ENCODE results near the gene MAML3. TPM values are rescaled to one million over a fixed set of nuclear protein-coding genes. Genes with fewer than 3 reads are reported as not detected.

The MAML3 gene
- total RNA-seq, 1 experiment from 2014 or later = not detected

- DNase-seq (ENCODE audit: low spot score) = no peak
- in situ Hi-C loops (cut with HindIII; ENCODE audit: low sequenced_read_pairs) = no loop called here
These were observed 356.7 kb downstream of the MAML3 start for GRCh38 chr4:139797287-139797686.

GRCh38 chr4:139795527-139796314 lies 358.3 kb downstream of the MAML3 start:
- in situ Hi-C loops (cut with HindIII; ENCODE audit: low sequenced_read_pairs) = no loop called here
- no peak for DNase-seq (ENCODE audit: low spot score)

DNA sequence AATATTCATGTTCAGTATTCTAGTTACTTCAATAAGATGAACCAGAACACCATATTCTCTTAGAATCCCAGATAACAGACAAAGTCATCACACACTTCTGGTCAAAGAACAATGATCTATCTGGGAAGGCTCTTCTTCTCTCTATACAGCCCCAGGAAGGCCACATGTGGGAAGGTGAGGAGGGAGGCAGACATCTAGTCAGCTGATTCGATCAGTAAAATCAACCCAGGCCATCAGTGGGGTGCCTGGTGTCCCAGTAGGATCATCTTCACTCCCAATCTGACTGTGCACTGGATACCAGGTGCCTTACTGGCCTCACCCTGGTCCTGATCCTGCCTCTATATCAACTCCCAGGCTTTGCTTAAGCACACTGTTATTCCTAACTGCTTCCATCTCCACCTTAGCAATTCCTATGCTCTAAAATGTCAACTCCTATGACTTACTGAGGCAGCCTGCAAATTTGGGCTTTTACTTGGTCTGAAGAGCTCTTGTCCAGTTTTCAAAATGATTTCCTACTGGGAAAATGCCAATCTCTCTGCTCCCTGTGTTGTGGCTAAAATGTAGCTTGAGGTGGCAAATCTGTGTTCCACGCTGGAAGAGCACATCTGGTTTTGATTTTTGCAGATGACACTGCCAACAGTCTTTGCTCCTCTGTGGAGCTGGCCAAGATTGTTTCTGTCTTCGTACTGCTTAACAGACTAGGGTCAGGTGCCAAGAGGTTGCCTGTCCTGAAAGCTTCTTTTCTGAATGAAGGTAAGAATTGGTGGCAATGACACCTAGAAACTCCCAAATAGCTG lies 359.6 kb downstream of the MAML3 start:
- in situ Hi-C loops (cut with HindIII; ENCODE audit: low sequenced_read_pairs) = no loop called here
- DNase-seq (ENCODE audit: low spot score) = no peak

DNA sequence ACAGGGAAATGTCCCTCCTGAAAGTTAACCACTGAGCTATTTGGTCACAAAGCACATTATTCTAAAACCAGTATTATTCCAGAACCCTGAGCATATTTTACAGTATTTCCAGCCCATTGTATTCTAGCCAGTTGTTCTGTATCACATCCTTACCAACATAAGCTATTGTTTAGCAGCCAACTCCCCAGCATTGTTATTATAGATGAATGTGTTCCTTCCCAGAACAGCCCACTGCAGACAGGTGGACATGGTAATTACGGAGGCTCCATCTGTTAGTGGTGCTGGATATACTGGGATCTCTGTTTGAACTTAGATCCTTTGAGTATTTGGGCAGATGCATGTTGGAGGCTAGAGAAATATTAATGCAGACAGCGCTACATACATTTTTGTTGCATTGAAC lies 362.3 kb downstream of the MAML3 start:
- peak; percentile 80 for DNase-seq (ENCODE audit: low spot score)
- in situ Hi-C loops (cut with HindIII; ENCODE audit: low sequenced_read_pairs) = no loop called here

- in situ Hi-C loops (cut with HindIII; ENCODE audit: low sequenced_read_pairs) = no loop called here
- DNase-seq (ENCODE audit: low spot score) = no peak
These were observed 363.7 kb downstream of the MAML3 start for GRCh38 chr4:139790291-139790690.

GRCh38 chr4:139789096-139789654 lies 364.8 kb downstream of the MAML3 start:
- in situ Hi-C loops (cut with HindIII; ENCODE audit: low sequenced_read_pairs) = no loop called here
- DNase-seq (ENCODE audit: low spot score) = no peak

DNA sequence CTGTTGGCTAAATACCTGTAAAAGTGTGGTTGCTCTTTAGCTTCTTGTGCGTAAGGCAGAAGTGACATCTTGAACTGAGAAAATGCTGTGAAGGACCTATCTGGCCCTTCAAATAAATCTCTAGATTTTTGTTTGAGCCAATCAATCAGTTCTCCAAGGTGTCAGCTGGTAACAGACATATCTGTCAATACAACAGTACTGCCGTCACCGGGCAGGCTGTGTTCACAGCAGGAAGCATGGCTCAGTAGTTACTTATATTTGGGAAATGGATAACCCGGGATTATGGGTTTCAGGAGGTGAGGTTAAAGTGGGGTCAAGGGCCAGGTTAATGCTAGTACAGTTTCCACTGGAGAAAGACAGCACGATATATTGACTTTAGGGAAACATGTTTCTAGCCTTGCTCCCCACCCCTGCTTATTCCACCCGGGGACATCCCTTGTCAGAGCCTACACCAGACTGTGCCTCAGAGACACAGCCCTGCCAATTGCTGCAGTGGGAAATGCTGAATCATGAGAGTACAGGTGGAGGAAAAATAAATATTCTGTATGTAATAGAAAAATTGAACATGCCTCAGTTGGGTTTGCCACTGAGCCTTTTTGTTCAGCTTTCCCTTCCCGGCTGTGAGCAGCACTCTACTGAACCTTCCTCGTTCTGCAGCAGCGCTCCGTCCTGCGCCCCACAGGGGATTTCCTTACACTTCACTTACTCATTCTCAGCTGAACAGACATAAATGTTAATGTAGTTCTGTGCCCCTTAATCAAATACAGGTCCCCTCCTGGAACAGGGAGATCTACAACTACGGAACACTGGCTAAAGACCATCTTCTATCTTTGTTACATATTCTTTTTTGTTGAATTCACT lies 367.3 kb downstream of the MAML3 start:
- DNase-seq (ENCODE audit: low spot score) = peak; percentile 56
- in situ Hi-C loops (cut with HindIII; ENCODE audit: low sequenced_read_pairs) = no loop called here

DNA sequence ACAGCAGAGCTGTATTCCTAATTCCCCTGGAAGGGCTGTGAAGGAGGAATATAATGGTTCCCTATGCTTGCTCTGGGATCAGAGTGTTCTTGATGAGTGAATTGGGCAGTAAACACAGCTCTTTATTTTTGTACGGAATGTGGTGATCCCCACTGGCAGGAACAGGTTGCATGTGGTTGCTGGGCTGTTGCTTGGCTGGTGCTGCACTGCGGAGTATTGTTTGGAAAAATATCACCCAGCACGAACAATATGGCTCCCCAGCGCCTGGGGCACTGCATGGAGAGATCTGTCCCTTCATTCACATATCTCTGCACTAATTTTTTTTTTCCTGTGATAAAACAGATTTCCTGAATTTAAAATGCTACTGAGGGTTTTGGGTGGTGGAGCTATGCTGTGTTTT lies 368.6 kb downstream of the MAML3 start:
- DNase-seq (ENCODE audit: low spot score) = peak; percentile 97
- in situ Hi-C loops (cut with HindIII; ENCODE audit: low sequenced_read_pairs) = no loop called here

DNA sequence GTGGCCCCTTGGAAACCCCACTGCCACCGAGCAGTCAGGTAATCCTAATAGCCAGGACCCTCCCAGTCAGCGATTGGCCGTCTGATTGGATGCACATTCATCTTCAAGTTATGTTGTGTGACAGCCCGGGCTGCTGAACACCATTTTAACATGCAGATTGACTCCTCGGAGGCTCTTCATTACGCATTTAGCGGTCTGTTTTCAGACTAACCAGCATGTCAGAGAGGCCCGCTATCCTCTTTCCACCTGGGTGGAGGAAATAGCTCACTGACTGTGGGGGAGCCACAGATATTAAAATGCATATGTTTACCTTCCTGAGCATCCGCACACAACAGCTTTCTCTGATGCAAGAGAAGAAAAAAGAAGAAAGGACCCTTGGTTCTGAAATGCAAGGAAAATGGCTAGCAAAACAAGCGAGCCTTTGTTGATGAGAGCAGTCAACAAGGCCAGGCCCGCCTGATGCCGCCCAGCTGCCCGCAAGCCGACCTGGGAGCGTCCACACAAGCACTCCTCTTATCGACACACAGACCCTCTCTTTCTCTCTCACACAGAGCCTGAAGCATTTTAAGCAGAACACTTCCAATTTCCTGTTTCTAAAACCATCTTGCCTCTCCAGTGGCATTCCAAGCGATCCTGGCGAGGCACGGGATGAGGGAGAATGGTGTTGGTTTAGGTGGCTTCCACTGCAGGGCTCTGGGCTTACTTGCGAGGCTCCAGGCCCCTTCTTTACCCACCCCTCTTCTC lies 370.1 kb downstream of the MAML3 start:
- DNase-seq (ENCODE audit: low spot score) = no peak
- in situ Hi-C loops (cut with HindIII; ENCODE audit: low sequenced_read_pairs) = no loop called here

DNA sequence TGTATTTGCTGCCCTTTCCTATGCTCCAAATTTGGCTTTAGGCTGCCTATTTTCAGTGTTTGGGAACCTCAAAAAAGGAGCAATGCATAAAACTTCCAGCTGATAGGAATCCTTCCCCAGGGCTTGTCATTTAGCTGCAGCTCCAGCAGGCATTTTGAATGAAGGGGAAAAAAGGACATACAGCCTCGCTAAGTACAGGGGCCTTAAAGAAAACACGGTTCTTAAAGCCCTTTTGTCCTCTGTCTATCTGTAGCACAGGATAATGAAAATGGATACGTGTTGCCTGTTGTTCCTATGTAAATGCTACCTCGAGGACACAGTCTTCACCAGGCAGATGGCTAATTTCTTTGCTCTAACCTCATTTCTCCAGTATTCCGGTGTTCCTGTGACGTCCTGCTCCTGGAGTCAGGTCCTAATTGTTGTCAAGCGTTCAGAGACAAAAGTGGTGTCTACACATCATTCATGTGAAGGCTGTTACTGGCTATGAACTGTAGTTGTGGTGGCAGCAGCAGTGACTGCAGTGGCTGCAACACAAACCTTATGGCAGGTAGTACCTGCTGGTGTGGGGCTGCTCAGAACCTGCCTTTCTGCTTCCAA lies 371.0 kb downstream of the MAML3 start:
- DNase-seq (ENCODE audit: low spot score) = peak; percentile 66

GRCh38 chr4:139781066-139781465 lies 372.9 kb downstream of the MAML3 start:
- DNase-seq (ENCODE audit: low spot score) = no peak
- in situ Hi-C loops (cut with HindIII; ENCODE audit: low sequenced_read_pairs) = no loop called here

More for the DNA sequence above, 371.0 kb downstream of the MAML3 start:
- in situ Hi-C loops (cut with HindIII; ENCODE audit: low sequenced_read_pairs) = no loop called here

GRCh38 chr4:139779691-139780090 lies 374.3 kb downstream of the MAML3 start:
- DNase-seq (ENCODE audit: low spot score) = no peak
- in situ Hi-C loops (cut with HindIII; ENCODE audit: low sequenced_read_pairs) = no loop called here

DNA sequence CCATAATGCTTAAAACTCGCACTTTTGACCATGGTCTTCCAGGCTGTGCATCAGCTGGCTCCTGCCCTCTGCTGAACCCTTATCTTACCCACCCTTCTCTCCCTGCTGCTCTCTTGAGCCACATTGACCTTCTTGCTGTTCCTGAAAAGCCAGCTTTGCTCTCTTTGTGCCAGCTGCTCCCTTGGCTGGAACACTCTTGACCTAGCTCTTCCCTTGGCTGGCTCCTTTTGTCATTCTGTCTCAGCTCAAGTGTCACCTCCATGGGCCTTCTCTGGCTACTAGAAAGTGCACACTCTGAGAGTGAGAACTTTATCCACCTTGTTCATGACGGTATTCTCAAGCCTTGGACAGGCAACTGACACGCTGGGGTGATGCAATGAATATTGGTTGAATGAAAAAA lies 376.2 kb downstream of the MAML3 start:
- no peak for DNase-seq (ENCODE audit: low spot score)
- in situ Hi-C loops (cut with HindIII; ENCODE audit: low sequenced_read_pairs) = no loop called here

DNA sequence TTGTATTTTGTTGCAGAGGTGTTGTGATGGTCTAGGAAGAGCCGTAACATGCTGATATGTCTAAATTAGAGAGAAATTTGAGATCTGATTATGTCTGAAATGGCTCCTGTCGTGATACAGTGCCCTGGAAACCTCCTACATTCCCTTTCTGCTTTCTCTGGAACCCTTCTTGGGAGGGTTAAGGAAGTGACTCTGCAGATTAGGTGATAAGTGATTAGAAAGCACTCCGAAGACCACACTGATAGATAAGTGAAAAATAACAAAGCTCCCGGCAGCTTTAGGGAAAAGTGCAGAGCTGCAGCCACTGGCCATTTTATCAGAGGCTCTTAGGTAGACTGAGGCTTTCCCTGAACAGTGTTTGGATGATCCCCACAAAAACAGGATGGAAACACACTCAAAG lies 377.7 kb downstream of the MAML3 start:
- no peak for DNase-seq (ENCODE audit: low spot score)
- in situ Hi-C loops (cut with HindIII; ENCODE audit: low sequenced_read_pairs) = no loop called here

DNA sequence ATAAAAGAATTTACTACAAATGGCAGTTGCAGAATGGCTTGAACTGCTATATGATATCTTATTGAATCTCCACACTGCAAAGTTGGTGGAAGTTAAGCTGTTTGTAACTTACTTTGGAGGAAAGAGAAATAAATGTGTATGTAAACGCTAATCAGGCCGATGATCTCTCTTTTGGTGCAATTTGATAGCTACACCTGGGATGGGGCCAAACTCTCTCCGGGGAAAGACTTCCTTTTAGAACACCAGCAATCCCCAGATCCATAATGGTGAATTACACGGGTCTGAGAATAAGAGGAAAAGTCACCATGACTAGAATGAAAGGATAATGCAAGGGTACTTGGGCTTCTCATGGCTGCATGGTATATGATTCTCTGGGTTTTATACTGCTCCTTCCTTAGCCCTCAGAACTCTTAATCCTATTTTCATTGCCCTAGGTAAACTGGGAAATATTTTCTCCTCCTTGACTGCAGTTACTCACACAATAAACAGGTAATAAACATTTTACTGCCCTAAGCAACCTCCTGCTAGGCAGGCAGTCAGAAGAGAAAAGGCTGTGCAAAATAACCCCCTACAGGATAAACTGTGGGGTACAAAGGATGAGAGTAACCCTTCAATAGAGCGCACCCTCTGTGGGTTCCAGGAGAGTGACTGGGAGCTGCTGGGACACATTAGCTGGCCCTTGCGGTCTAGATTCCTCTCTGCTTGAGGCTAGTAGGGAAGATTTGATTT lies 379.1 kb downstream of the MAML3 start:
- no peak for DNase-seq (ENCODE audit: low spot score)
- in situ Hi-C loops (cut with HindIII; ENCODE audit: low sequenced_read_pairs) = no loop called here

GRCh38 chr4:139773560-139774318 lies 380.2 kb downstream of the MAML3 start:
- DNase-seq (ENCODE audit: low spot score) = peak; percentile 79
- in situ Hi-C loops (cut with HindIII; ENCODE audit: low sequenced_read_pairs) = no loop called here

DNA sequence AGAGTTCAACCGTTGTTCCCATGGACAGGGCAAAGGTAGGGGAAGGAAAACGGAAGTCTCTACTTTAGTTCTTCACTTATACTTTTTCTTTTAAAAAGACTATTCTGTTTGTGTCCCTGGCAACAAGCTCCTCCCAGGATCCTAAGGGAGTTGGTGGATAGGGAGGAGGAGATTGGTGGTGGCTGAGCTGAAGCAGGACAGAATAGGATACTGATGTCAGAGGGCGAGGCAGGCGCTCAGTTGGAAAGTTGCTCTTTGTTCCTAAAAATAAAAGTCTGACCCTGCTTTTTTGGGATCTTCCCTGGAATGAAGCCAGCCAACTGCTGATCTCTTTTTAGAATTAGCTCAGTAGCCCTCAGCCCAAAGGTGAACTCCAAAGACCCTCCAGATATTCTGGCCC lies 383.6 kb downstream of the MAML3 start:
- DNase-seq (ENCODE audit: low spot score) = no peak
- in situ Hi-C loops (cut with HindIII; ENCODE audit: low sequenced_read_pairs) = no loop called here

Measured in G401 (cell line).